Caco-2 (cell line): Measurements from ENCODE around the gene EFL1. TPM values are rescaled to one million over a fixed set of nuclear protein-coding genes. Genes with fewer than 3 reads are reported as not detected.

Source experiments
- BruUV-seq: library from RNA; stranded (reverse); fragments of 400-500 nt; replicated peaks from 2 replicates; lab custom pipeline; 2021; lab: Mats Ljungman, UMichigan
- CTCF ChIA-PET: fragments of 300-600 bp; sonication (Branson Sonifier 250); formaldehyde crosslinking; loops from one replicate; lab custom pipeline; 2022; ENCODE audit warnings: antibody characterized with exemption; lab: Charles Lee
- POLR2A ChIA-PET: fragments of 300-600 bp; sonication (Branson Sonifier 250); formaldehyde crosslinking; loops from one replicate; lab custom pipeline; 2022; ENCODE audit warnings: antibody characterized with exemption; lab: Charles Lee
- DNase-seq, 2 experiments: peaks; one replicate each; pipeline versions ENCODE4 v3.0.0 to v3.0.0-alpha.2; 2020 to 2022
- H3K27me3 ChIP-seq: replicated peaks from 2 replicates; pipeline ENCODE4 v1.6.0; 2011; ENCODE audit warnings: low read length; ENCODE audit not compliant: control insufficient read depth, insufficient read depth
- H3K36me3 ChIP-seq: 2 replicates; pipeline ENCODE4 v1.5.1; 2011; ENCODE audit warnings: low read length; ENCODE audit not compliant: control insufficient read depth, insufficient read depth
- H3K4me1 ChIP-seq: fragments of 250-450 bp; sonication (Bioruptor Pico); 2 replicates; pipeline ENCODE4 v1.5.1; 2020; ENCODE audit warnings: mild to moderate bottlenecking
- H3K4me3 ChIP-seq: 2 replicates; pipeline ENCODE4 v1.5.1; 2011; ENCODE audit warnings: low read depth, mild to moderate bottlenecking, control low read depth, low read length
- H3K9me3 ChIP-seq: fragments of 250-450 bp; sonication (Bioruptor Pico); 2 replicates; pipeline ENCODE4 v1.5.1; 2020; ENCODE audit warnings: mild to moderate bottlenecking, moderate library complexity
- H3K27ac Mint-ChIP-seq: one replicate; pipeline ENCODE4 v1.8.0; 2022; ENCODE audit warnings: mixed read lengths; ENCODE audit not compliant: unreplicated experiment
- H3K27me3 Mint-ChIP-seq: one replicate; pipeline ENCODE4 v1.8.0; 2022; ENCODE audit warnings: mixed read lengths; ENCODE audit not compliant: insufficient read depth, unreplicated experiment
- H3K36me3 Mint-ChIP-seq: one replicate; pipeline ENCODE4 v1.8.0; 2022; ENCODE audit warnings: mild to moderate bottlenecking, mixed read lengths; ENCODE audit not compliant: insufficient read depth, unreplicated experiment
- H3K4me1 Mint-ChIP-seq: one replicate; pipeline ENCODE4 v1.8.0; 2022; ENCODE audit warnings: low read depth, mixed read lengths; ENCODE audit not compliant: unreplicated experiment
- H3K4me3 Mint-ChIP-seq: one replicate; pipeline ENCODE4 v1.8.0; 2022; ENCODE audit warnings: mild to moderate bottlenecking, moderate library complexity, mixed read lengths; ENCODE audit not compliant: unreplicated experiment
- H3K9me3 Mint-ChIP-seq: one replicate; pipeline ENCODE4 v1.8.0; 2022; ENCODE audit warnings: mixed read lengths; ENCODE audit not compliant: unreplicated experiment
- CTCF ChIP-seq, 2 experiments: fragments of 200-600 bp in 1 of 2; IDR thresholded peaks; 1 replicate in 1 of 2; 2 replicates in 1 of 2; pipeline versions ENCODE4 v1.5.1 to v1.8.0; 2011 to 2022; ENCODE audit warnings: antibody characterized with exemption in 1 of 2, control low read depth in 1 of 2, inconsistent platforms in 1 of 2, low read depth in 1 of 2, low read length in 1 of 2, mild to moderate bottlenecking in 1 of 2, moderate library complexity in 1 of 2; ENCODE audit not compliant: insufficient read depth in 1 of 2, severe bottlenecking in 1 of 2, unreplicated experiment in 1 of 2
- intact Hi-C: fragments of 100-400 bp; cut with micrococcal nuclease; formaldehyde crosslinking; loops from one replicate; pipeline ENCODE4 v1.10.0; 2022; ENCODE audit not compliant: unreplicated experiment
- total RNA-seq: library from RNA; stranded (reverse); gene quantifications from 2 replicates; pipeline ENCODE4 v1.2.3, GENCODE V29; 2022

The EFL1 gene
- total RNA-seq, 1 experiment from 2014 or later: 10.3 TPM

GRCh38 chr15:82086243-82086995 is 176.1 kb downstream of the EFL1 start:
- H3K27ac Mint-ChIP-seq: no peak overlapping the region

DNA sequence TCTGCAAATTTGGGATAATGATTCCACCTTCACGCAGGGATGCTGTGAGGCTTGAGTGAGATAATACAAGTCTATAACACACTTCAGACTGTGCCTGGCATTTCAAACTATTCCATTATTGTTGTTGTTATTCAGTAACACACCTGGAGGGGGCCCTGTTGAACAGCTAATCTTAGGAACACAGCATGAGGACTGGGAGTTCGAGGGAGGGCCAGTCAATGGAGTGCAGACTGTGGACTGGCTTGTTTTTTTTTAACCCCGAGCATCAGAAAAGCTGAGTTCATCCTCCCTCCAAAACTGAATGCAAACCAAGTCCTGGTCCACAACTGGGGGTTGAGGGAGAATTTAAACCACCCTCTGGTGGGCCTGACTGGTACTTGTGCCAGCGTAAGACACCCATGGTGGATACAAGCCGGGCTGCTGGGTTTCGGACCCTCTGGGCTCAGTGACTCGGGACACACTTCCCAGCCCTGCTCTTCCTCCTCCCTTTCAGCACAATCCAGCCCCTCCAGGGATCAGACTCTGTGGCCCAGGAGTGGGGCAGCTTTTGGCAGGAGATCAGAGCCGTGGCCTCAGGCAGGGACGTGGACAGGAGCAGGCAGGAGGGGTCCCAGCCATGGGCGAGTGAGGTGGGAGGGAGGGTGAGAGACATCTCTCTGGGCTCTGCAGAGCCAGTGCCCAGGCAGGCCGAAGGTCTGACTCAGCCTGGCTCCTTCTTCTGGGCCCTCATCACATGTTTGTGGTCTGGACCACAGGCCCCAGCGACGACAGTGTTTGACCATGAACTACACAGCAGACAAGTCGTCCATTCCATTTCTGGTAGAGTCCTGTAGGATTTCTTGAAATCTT is 180.4 kb downstream of the EFL1 start:
- Mint-ChIP-seq H3K4me3 (no peak overlapping the region), H3K4me1 (no peaks in the 10 kb centered on the region), H3K36me3 (no peaks in the 10 kb centered on the region), H3K27ac (no peak overlapping the region), H3K9me3 (no peaks in the 10 kb centered on the region), H3K27me3 (peaks cover 40% of the 10 kb centered on the region)
- Histone ChIP-seq H3K36me3 (no peaks in the 10 kb centered on the region), H3K4me1 (no peaks in the 10 kb centered on the region), H3K27me3 (no peaks in the 10 kb centered on the region), H3K9me3 (no peaks in the 10 kb centered on the region), H3K4me3 (no peak overlapping the region)
- no peak for TF ChIP-seq CTCF (IDR thresholded peaks at IDR 0.05; ENCODE audit: insufficient read depth in 1 of 2, low read depth in 1 of 2, low read length in 1 of 2, severe bottlenecking in 1 of 2, unreplicated experiment in 1 of 2)
- DNase-seq: no peak
- BruUV-seq: no TSS peak
- intact Hi-C loops: no loop called here
- ChIA-PET POLR2A (no interaction called here), CTCF (no interaction called here)

More at GRCh38 chr15:82086243-82086995, 176.1 kb downstream of the EFL1 start:
- Histone ChIP-seq H3K27me3 (no peaks in the 10 kb centered on the region; the same call in 1 of the 2 replicates), H3K4me1 (no peaks in the 10 kb centered on the region), H3K4me3 (no peak overlapping the region), H3K36me3 (no peaks in the 10 kb centered on the region), H3K9me3 (no peaks in the 10 kb centered on the region)
- BruUV-seq: no TSS peak
- H3K4me3 Mint-ChIP-seq: no peak overlapping the region
- POLR2A ChIA-PET: no interaction called here
- intact Hi-C loops: no loop called here
- no peaks in the 10 kb centered on the region for H3K9me3 Mint-ChIP-seq
- no peaks in the 10 kb centered on the region for H3K36me3 Mint-ChIP-seq
- peaks cover 28% of the 10 kb centered on the region for H3K27me3 Mint-ChIP-seq
- DNase-seq: no peak
- no peaks in the 10 kb centered on the region for H3K4me1 Mint-ChIP-seq
- TF ChIP-seq CTCF (IDR thresholded peaks at IDR 0.05; ENCODE audit: insufficient read depth in 1 of 2, low read depth in 1 of 2, low read length in 1 of 2, severe bottlenecking in 1 of 2, unreplicated experiment in 1 of 2): no peak
- CTCF ChIA-PET: no interaction called here

DNA sequence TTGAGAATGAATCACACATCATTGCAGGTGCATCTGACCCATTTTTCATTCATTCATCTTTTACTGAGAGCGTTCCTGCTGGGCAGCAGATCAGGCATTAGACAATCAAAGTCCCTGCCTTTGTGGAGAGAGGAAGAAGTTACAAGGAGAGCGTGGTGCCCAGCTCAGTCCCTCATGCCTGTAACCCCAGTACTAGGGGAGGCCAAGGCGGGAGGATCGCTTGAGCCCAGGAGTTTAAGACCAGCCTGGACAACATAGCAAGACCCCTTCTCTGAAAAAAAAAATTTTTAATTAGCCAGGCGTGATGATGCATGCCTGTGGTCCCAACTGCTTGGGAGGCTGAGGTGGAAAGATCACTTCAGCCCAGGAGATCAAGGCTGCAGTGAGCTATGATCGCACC is 181.8 kb downstream of the EFL1 start:
- H3K36me3 Mint-ChIP-seq: no peaks in the 10 kb centered on the region
- H3K9me3 ChIP-seq: no peaks in the 10 kb centered on the region
- no peak overlapping the region for H3K27ac Mint-ChIP-seq
- no peaks in the 10 kb centered on the region for H3K4me1 Mint-ChIP-seq
- H3K4me1 ChIP-seq: no peaks in the 10 kb centered on the region
- H3K27me3 Mint-ChIP-seq: peaks cover 35% of the 10 kb centered on the region
- no peak overlapping the region for H3K4me3 ChIP-seq
- no peaks in the 10 kb centered on the region for H3K27me3 ChIP-seq
- intact Hi-C loops: no loop called here
- H3K9me3 Mint-ChIP-seq: no peaks in the 10 kb centered on the region
- no peak for DNase-seq
- ChIA-PET POLR2A (no interaction called here), CTCF (no interaction called here)
- no peak overlapping the region for H3K4me3 Mint-ChIP-seq
- H3K36me3 ChIP-seq: no peaks in the 10 kb centered on the region
- BruUV-seq: no TSS peak
- no peak for TF ChIP-seq CTCF (IDR thresholded peaks at IDR 0.05; ENCODE audit: insufficient read depth in 1 of 2, low read depth in 1 of 2, low read length in 1 of 2, severe bottlenecking in 1 of 2, unreplicated experiment in 1 of 2)
